ACC112 (cell line): ENCODE results near the gene CRTC3.

Source experiments
- H2AFZ ChIP-seq: fragments of 200-600 bp; sonication (generic); one replicate; pipeline ENCODE4 v1.6.0; 2017; ENCODE audit warnings: antibody characterized with exemption, low read length; ENCODE audit not compliant: unreplicated experiment
- H3K27ac ChIP-seq: fragments of 200-600 bp; sonication (generic); 2 replicates; pipeline ENCODE4 v1.5.1; 2014; ENCODE audit warnings: low read depth, mild to moderate bottlenecking, antibody characterized with exemption, low read length, moderate library complexity
- H3K27me3 ChIP-seq: fragments of 200-600 bp; sonication (generic); 2 replicates; pipeline ENCODE4 v1.6.1; 2014; ENCODE audit warnings: mild to moderate bottlenecking, antibody characterized with exemption, low read length, moderate library complexity, mixed read lengths; ENCODE audit not compliant: insufficient read depth
- H3K36me3 ChIP-seq: fragments of 200-600 bp; sonication (generic); 2 replicates; pipeline ENCODE4 v1.6.1; 2016; ENCODE audit warnings: mild to moderate bottlenecking, antibody characterized with exemption, low read length, moderate library complexity, mixed read lengths; ENCODE audit not compliant: insufficient read depth
- H3K4me1 ChIP-seq: fragments of 200-600 bp; sonication (generic); one replicate; pipeline ENCODE4 v1.6.1; 2016; ENCODE audit warnings: low read length, mixed read lengths; ENCODE audit not compliant: insufficient read depth, unreplicated experiment, control insufficient read depth
- H3K4me3 ChIP-seq: fragments of 200-600 bp; sonication (generic); 2 replicates; pipeline ENCODE4 v1.5.1; 2014; ENCODE audit warnings: mild to moderate bottlenecking, low read depth, low read length
- H3K79me2 ChIP-seq: fragments of 200-600 bp; sonication (generic); one replicate; pipeline ENCODE4 v1.6.0; 2016; ENCODE audit warnings: low read length; ENCODE audit not compliant: control insufficient read depth, unreplicated experiment, insufficient read depth

The CRTC3 gene

DNA sequence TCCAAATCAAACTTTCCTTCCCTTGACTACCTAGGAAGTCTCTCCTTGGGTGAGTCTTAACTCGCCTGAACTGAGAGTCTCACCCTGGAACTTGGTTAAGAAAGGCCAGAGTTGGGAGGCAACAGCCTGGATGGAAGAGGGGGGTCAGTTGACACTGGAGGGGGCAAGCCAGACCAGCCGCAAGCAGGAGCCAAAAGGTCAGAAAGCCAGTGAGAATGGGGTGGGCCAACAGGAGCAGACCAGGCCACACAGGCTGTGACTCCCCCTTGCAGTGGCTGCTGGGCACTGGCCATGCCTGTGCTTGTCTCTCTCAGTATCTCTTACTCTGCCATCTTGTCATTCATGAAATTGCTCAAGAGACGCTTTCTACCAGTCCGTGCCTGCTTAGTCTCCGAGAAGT, 32.9 kb downstream of the CRTC3 start:
- H3K79me2 ChIP-seq: peaks cover 22% of the 10 kb centered on the region
- peaks cover 40% of the 10 kb centered on the region for H3K4me1 ChIP-seq
- H3K27me3 ChIP-seq: no peaks in the 10 kb centered on the region
- no peak overlapping the region for H2AFZ ChIP-seq
- H3K4me3 ChIP-seq: no peak overlapping the region
- H3K27ac ChIP-seq: no peak overlapping the region
- H3K36me3 ChIP-seq: no peaks in the 10 kb centered on the region

DNA sequence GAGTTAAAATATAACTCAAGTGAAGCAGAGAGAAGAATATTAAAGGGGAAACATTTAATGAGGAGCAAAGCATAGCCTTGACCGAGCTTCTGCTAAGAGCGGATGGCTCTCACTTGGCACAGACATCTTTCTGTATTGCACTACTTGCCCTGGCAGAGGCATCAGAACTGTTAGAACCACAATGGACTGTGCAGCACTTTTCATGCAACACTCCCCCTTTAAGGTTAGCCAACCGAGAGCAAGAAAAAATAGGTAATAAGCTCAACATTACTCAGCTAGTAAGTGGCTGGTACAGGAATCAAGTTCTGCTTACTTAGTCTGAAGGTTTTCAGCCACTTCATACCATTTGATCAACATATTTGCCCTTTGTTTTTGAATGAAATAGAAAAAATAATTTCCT, 33.7 kb downstream of the CRTC3 start:
- H2AFZ ChIP-seq: no peak overlapping the region
- peaks cover 18% of the 10 kb centered on the region for H3K79me2 ChIP-seq
- H3K4me3 ChIP-seq: no peak overlapping the region
- H3K27me3 ChIP-seq: no peaks in the 10 kb centered on the region
- no peak overlapping the region for H3K27ac ChIP-seq
- peaks cover 33% of the 10 kb centered on the region for H3K4me1 ChIP-seq
- H3K36me3 ChIP-seq: no peaks in the 10 kb centered on the region

DNA sequence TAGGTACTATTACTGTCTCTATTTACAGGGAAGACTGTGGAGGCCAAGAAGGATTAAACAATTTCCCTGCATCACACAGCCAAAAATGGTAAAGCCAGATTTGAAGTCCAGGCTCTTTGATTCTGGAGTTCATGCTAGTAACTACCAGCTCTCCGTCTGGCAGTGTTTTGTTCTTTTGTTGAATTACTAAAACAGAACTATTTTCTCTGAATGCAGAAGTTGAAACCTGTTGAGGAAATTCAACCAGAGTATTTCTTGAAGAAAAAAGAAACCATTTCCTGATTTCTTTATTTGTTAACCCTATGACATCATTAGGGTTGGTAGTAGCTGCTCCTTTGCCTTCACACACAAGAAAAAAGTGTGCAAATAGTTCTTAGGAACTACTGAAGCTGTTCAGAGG, 34.3 kb downstream of the CRTC3 start:
- no peak overlapping the region for H3K27ac ChIP-seq
- no peak overlapping the region for H3K4me3 ChIP-seq
- H3K4me1 ChIP-seq: peaks cover 32% of the 10 kb centered on the region
- H2AFZ ChIP-seq: no peak overlapping the region
- H3K27me3 ChIP-seq: no peaks in the 10 kb centered on the region
- H3K36me3 ChIP-seq: no peaks in the 10 kb centered on the region
- peaks cover 16% of the 10 kb centered on the region for H3K79me2 ChIP-seq

DNA sequence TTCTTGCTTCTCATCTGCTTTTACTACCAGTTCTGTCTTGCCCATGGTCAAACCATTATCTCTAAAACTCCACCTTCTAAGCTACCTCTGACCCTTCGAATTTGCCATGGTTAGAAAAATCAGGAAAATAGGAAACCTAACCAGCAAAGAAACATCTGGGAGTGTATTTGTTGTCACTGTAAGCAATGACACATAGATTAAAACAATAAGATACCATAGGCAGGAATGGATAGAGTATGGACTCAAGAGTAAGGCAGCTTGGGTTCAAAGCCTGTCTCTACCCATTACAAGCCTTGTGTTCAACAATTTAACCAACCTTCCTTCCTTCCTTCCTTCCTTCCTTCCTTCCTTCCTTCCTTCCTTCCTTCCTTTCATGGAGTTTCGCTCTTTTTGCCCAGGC, 34.9 kb downstream of the CRTC3 start:
- Histone ChIP-seq H3K4me1 (peaks cover 27% of the 10 kb centered on the region), H3K79me2 (peaks cover 12% of the 10 kb centered on the region), H3K4me3 (no peak overlapping the region), H2AFZ (no peak overlapping the region), H3K27me3 (no peaks in the 10 kb centered on the region), H3K36me3 (no peaks in the 10 kb centered on the region), H3K27ac (no peak overlapping the region)

DNA sequence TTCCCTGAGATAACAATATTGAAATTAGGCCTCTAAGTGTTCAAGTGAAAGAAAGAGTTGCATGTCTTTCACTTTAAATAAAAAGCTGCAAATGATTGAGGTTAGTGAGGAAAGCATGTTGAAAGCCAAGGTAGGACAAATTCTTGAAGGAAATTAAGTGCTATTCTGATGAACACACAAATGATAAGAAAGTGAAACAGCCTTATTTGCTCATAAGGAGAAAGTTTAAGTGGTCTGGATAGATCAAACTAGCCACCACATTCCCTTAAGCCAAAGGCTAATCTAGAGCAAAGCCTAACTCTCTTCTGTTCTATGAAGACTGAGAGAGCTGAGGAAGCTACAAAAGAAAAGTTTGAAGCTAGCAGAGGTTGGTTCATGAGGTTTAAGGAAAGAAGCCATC, 36.1 kb downstream of the CRTC3 start:
- peaks cover 11% of the 10 kb centered on the region for H3K79me2 ChIP-seq
- H2AFZ ChIP-seq: no peak overlapping the region
- H3K27ac ChIP-seq: no peak overlapping the region
- H3K36me3 ChIP-seq: no peaks in the 10 kb centered on the region
- H3K4me1 ChIP-seq: peaks cover 15% of the 10 kb centered on the region
- no peak overlapping the region for H3K4me3 ChIP-seq
- H3K27me3 ChIP-seq: no peaks in the 10 kb centered on the region

DNA sequence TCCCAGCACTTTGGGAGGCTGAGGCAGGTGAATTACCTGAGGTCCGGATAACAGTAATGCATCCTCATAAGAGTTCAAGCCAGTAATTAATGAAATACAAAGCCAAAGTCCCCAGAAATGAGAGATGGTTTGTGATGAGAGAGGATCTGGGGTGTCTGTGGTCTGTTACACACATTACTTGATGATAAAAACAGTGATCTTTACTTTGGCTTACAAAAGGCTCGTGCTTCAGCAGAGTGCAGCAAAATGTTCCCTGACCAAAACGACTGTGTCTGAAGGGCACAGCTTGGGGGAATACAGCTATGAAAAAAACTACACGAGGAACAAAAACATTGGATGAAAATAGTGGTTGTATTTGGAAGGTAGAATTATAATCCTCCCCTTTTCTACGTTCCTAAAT, 40.9 kb downstream of the CRTC3 start:
- no peaks in the 10 kb centered on the region for H3K36me3 ChIP-seq
- no peak overlapping the region for H3K4me3 ChIP-seq
- peaks cover 6% of the 10 kb centered on the region for H3K79me2 ChIP-seq
- H3K27me3 ChIP-seq: no peaks in the 10 kb centered on the region
- no peak overlapping the region for H3K27ac ChIP-seq
- H2AFZ ChIP-seq: no peak overlapping the region
- peaks cover 5% of the 10 kb centered on the region for H3K4me1 ChIP-seq

DNA sequence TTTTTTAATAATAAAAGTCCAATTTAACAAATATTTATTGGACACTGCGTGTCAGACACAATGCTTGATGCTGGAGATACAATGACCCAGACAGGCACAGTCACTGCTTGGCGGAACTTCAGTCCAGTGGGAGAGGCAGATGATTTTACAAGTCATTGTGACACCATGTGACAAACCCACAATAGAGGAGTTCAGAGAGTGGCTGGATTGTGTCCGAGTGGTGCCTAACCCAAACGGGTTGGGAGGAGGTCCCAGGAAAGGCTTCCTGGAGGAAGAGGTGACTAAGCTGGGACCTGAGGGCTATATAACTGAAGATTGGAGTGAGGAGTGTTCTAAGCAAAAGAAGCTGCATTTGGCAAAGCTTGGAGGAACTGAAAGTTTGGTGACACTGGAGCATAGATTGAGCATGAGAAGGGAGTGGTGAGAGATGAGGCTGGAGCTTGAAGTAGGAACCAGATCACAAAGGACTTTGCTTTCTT, 41.4 kb downstream of the CRTC3 start:
- Histone ChIP-seq H2AFZ (no peak overlapping the region), H3K4me3 (no peak overlapping the region), H3K79me2 (peaks cover 6% of the 10 kb centered on the region), H3K36me3 (no peaks in the 10 kb centered on the region), H3K27ac (no peak overlapping the region), H3K4me1 (peaks cover 5% of the 10 kb centered on the region), H3K27me3 (no peaks in the 10 kb centered on the region)

DNA sequence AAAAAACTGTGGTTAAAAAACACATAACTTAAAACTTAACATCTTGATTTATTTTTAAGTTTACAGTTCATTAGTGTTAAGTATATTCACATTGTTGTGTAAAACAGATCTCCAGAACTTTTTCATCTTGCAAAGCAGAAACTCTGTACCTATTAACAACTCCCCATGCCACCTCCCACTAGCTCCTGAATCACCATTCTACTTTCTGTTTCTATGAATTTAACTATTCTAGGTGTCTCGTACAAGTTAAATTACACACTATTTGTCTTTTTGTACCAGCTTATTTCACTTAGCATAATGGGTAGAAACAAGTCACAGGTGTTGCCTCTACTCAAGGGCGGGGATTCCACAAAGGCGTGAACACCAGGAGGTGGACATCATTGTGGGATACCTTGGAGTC, 43.2 kb downstream of the CRTC3 start:
- Histone ChIP-seq H3K79me2 (peaks cover 6% of the 10 kb centered on the region), H3K27ac (no peak overlapping the region), H2AFZ (no peak overlapping the region), H3K36me3 (no peaks in the 10 kb centered on the region), H3K27me3 (no peaks in the 10 kb centered on the region), H3K4me1 (peaks cover 5% of the 10 kb centered on the region), H3K4me3 (no peak overlapping the region)

DNA sequence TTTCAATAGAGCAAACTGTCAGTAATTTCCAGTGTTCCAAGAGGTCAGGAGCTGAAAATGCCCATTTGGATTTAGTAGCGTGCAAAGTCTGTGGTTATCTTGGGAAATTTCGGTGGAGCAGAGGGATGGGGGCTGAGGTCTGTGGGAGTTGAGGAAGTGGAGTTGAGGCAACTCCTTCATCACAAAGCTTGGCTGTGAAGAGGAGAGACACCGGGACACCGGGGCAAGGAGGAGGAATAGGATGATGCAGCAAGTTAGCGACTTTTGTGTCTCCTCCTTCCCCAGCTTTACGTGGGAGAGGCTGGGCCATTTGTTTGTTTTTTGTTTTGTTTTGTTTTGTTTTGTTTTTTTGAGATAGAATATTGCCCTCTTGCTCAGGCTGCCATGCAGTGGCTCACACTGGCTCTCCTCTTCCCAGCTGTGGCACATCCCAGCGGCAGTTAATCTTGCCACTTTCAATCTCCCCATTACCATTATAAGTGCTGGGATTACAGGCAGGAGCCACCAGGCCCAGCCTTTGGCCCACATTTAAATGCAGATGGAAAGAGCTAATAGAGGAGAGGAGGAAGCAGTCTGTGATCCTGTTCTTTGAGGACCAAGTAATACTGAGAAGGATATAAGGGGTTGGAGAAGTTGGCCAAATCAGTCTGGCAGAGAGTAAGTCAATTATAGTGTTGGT, 47.1 kb downstream of the CRTC3 start:
- Histone ChIP-seq H3K36me3 (no peaks in the 10 kb centered on the region), H3K4me3 (no peak overlapping the region), H3K27ac (no peak overlapping the region), H3K79me2 (no peaks in the 10 kb centered on the region), H3K4me1 (no peaks in the 10 kb centered on the region), H2AFZ (no peak overlapping the region), H3K27me3 (no peaks in the 10 kb centered on the region)

DNA sequence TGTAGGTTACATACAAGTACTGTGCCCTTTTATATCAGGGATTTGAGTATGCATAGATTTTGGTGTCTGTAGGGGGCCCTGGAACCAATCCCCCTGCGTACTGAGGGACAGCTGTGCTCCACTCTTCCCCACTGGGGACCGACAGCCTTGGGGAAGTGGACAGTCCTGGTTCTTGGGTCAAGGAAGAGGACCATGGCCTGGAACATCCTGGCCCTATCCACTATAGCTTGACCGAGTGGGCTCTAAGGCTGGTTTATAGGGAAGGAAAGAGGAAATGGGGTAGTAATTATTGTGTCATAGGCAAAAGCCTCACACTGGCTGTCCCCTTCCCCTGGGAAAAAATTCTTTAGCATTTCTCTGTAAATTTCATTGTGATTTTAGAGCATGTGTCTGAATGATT, 49.5 kb downstream of the CRTC3 start:
- no peaks in the 10 kb centered on the region for H3K27me3 ChIP-seq
- no peaks in the 10 kb centered on the region for H3K4me1 ChIP-seq
- H3K36me3 ChIP-seq: no peaks in the 10 kb centered on the region
- H3K4me3 ChIP-seq: no peak overlapping the region
- H3K79me2 ChIP-seq: peaks cover 3% of the 10 kb centered on the region
- H3K27ac ChIP-seq: no peak overlapping the region
- no peak overlapping the region for H2AFZ ChIP-seq

DNA sequence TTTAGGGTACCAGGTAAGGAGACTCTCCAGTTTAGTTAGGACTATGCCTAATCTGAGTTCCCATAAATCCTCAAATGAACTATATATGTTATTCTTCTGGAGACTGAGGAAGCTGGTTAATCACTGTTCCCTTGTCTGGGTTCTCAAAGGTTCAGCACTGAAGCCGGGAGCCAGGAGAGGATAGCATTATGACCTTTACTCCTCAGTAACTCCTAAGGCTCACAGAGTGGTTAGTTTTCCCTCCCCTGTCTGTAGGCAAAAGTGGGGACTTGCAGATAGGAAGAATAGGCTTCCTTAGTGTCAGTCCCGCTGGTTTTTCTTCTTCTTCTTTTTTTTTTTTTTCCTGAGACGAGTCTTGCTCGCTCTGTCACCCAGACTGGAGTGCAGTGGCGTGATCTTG, 50.4 kb downstream of the CRTC3 start:
- H3K4me1 ChIP-seq: no peaks in the 10 kb centered on the region
- H3K4me3 ChIP-seq: no peak overlapping the region
- no peak overlapping the region for H3K27ac ChIP-seq
- H2AFZ ChIP-seq: no peak overlapping the region
- no peaks in the 10 kb centered on the region for H3K27me3 ChIP-seq
- H3K79me2 ChIP-seq: peaks cover 3% of the 10 kb centered on the region
- no peaks in the 10 kb centered on the region for H3K36me3 ChIP-seq
